ENCODE measurements around the gene PLCG2.

Gene PLCG2

DNA sequence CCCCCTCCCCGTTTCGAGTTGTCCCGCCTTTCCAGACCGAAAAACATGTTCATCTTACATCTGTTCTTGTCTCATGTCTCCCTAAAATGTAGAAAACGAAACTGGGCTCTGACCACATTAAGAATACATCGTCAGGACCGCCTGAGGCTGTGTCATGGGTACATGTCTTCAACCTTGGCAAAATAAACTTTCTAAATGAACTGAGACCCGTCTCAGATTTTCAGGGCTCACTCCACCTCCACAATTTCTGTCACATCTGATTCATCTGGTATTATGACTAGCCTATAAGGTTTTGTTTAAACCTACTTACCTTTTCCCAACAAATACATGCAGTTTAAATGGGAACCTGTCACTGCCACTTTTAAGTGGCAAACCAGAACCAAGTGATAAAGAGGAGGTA is 231.6 kb downstream of the PLCG2 start:
- no peak overlapping the region for H3K27ac ChIP-seq
- no peak for TF ChIP-seq ZFX (IDR thresholded peaks at IDR 0.05; ENCODE audit: borderline replicate concordance)
- TF ChIP-seq, protein P1, sequence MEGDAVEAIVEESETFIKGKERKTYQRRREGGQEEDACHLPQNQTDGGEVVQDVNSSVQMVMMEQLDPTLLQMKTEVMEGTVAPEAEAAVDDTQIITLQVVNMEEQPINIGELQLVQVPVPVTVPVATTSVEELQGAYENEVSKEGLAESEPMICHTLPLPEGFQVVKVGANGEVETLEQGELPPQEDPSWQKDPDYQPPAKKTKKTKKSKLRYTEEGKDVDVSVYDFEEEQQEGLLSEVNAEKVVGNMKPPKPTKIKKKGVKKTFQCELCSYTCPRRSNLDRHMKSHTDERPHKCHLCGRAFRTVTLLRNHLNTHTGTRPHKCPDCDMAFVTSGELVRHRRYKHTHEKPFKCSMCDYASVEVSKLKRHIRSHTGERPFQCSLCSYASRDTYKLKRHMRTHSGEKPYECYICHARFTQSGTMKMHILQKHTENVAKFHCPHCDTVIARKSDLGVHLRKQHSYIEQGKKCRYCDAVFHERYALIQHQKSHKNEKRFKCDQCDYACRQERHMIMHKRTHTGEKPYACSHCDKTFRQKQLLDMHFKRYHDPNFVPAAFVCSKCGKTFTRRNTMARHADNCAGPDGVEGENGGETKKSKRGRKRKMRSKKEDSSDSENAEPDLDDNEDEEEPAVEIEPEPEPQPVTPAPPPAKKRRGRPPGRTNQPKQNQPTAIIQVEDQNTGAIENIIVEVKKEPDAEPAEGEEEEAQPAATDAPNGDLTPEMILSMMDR (IDR thresholded peaks at IDR 0.05) = no peak

DNA sequence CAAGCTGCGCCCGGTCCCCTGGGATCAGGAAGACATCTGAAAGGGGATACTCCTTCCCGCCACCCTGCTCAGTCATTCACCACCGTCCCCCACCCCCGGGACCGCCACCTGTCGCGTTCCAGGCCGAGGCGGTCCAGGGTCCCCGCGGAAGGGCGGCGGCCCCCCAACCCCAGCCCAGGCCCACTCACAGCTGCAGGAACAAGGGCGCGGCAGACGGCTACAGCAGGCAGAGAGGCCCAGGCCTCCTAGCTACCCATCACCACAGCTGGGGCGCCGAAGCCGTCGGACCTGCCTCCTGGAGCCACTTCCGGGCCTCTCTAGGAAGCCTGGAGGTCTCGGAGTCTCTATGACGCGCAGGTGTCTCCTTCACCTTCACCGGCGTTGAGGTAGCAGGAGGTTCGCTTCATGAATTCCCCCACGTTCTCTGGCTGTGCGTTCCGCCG is 232.1 kb downstream of the PLCG2 start, which contains the start of gene SDR42E1:
Gene SDR42E1 (minus strand): TSS at position 272 of the 443 bp plus-strand sequence. CDS start 10,612 bp downstream, outside the sequence.
- no peak for TF ChIP-seq ZFX (IDR thresholded peaks at IDR 0.05; ENCODE audit: borderline replicate concordance)
- TF ChIP-seq, protein P1 (IDR thresholded peaks at IDR 0.05) = no peak
- no peak within 1 kb of the TSS for H3K27ac ChIP-seq
